AG04449 (cell line): ENCODE measurements around the gene TPRG1L.

ENCODE experiments used
- CTCF ChIA-PET: fragments of 350-600 bp; formaldehyde crosslinking; extraction: SDS; loops from one replicate; lab custom pipeline; 2021; ENCODE audit warnings: antibody characterized with exemption; lab: Yijun Ruan, JAX
- POLR2A ChIA-PET: fragments of 400-600, 350-600 bp; formaldehyde crosslinking; extraction: SDS; loops from one replicate; lab custom pipeline; 2020; ENCODE audit warnings: antibody characterized with exemption, inconsistent platforms; lab: Yijun Ruan, JAX
- DNase-seq: peaks from one replicate; pipeline ENCODE4 v3.0.0-alpha.2; 2010; ENCODE audit warnings: low read depth, low spot score
- H3K4me3 ChIP-seq: 2 replicates; pipeline ENCODE4 v1.5.1; 2011; ENCODE audit warnings: low read depth, mild to moderate bottlenecking, control low read depth, low read length
- CTCF ChIP-seq: IDR thresholded peaks from one replicate; pipeline ENCODE4 v1.5.1; 2011; ENCODE audit warnings: mild to moderate bottlenecking, moderate library complexity, low read length, control low read depth, inconsistent platforms; ENCODE audit not compliant: insufficient read depth; ENCODE audit errors: missing control alignments

The TPRG1L gene

GRCh38 chr1:3606779-3607702, 17.8 kb upstream of the TPRG1L start:
- ChIA-PET POLR2A (no interaction called here), CTCF (interaction anchor here (1.0 to 1.9 kb wide), 5 partner anchors 8 to 154 kb away, joined by 3 to 7 read pairs (median 6); no protein-coding TSS in a partner anchor)
- DNase-seq, result no peak
- no peak for TF ChIP-seq CTCF
- no peak overlapping the region for H3K4me3 ChIP-seq

- ChIA-PET CTCF (interaction anchor here (1.3 to 1.9 kb wide), 5 partner anchors 10 to 117 kb away, joined by 3 to 7 read pairs (median 5); no protein-coding TSS in a partner anchor), POLR2A (interaction anchor here (0.6 kb wide), 1 partner anchor 16 kb away, joined by 3 read pairs; no protein-coding TSS in a partner anchor)
- TF ChIP-seq CTCF, result no peak
- no peak for DNase-seq
- no peak overlapping the region for H3K4me3 ChIP-seq
Observed at GRCh38 chr1:3607703-3608065, 17.1 kb upstream of the TPRG1L start.

GRCh38 chr1:3608154-3608553, 16.7 kb upstream of the TPRG1L start:
- no peak for TF ChIP-seq CTCF
- H3K4me3 ChIP-seq, result no peak overlapping the region
- ChIA-PET POLR2A (interaction anchor here (0.6 kb wide), 1 partner anchor 15 kb away, joined by 3 read pairs; no protein-coding TSS in a partner anchor), CTCF (interaction anchor here (1.3 to 1.9 kb wide), 5 partner anchors 9 to 118 kb away, joined by 3 to 7 read pairs (median 5); no protein-coding TSS in a partner anchor)
- DNase-seq, result no peak

GRCh38 chr1:3609016-3609768, 15.6 kb upstream of the TPRG1L start:
- TF ChIP-seq CTCF, result no peak
- ChIA-PET POLR2A (no interaction called here), CTCF (interaction anchor here (1.0 to 1.9 kb wide), 4 partner anchors 22 to 119 kb away, joined by 3 to 6 read pairs (median 4); no protein-coding TSS in a partner anchor)
- DNase-seq, result no peak
- no peak overlapping the region for H3K4me3 ChIP-seq

- no peak for DNase-seq
- no peak for TF ChIP-seq CTCF
- ChIA-PET POLR2A (no interaction called here), CTCF (interaction anchor here (1.0 kb wide), 2 partner anchors 47 to 58 kb away, joined by 3 read pairs; no protein-coding TSS in a partner anchor)
- no peak overlapping the region for H3K4me3 ChIP-seq
Observed at GRCh38 chr1:3609769-3610526, 14.9 kb upstream of the TPRG1L start.
